ENCODE results near the gene ESCO1. TPM values are rescaled to one million over a fixed set of nuclear protein-coding genes. Genes with fewer than 3 reads are reported as not detected.
A peak's percentile ranks its signal among the peaks of the same experiment; 100 is the strongest.

ESCO1 gene
- total and polyA plus RNA-seq, 2 of the 13 experiments (the other 11 are each of a cell fraction or from before 2014, with no cell fraction given), result 6.3 to 19.4 TPM

- TF ChIP-seq, protein P1, sequence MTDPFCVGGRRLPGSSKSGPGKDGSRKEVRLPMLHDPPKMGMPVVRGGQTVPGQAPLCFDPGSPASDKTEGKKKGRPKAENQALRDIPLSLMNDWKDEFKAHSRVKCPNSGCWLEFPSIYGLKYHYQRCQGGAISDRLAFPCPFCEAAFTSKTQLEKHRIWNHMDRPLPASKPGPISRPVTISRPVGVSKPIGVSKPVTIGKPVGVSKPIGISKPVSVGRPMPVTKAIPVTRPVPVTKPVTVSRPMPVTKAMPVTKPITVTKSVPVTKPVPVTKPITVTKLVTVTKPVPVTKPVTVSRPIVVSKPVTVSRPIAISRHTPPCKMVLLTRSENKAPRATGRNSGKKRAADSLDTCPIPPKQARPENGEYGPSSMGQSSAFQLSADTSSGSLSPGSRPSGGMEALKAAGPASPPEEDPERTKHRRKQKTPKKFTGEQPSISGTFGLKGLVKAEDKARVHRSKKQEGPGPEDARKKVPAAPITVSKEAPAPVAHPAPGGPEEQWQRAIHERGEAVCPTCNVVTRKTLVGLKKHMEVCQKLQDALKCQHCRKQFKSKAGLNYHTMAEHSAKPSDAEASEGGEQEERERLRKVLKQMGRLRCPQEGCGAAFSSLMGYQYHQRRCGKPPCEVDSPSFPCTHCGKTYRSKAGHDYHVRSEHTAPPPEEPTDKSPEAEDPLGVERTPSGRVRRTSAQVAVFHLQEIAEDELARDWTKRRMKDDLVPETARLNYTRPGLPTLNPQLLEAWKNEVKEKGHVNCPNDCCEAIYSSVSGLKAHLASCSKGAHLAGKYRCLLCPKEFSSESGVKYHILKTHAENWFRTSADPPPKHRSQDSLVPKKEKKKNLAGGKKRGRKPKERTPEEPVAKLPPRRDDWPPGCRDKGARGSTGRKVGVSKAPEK (CRISPR knock-in tag; IDR thresholded peaks at IDR 0.05; ENCODE audit: borderline replicate concordance), result no peak
- TF ChIP-seq FUBP1 (CRISPR knock-in tag; IDR thresholded peaks at IDR 0.05; ENCODE audit: borderline replicate concordance), result no peak
- no peak for TF ChIP-seq TMF1 (CRISPR knock-in tag; IDR thresholded peaks at IDR 0.05; ENCODE audit: low read depth)
- TF ChIP-seq, protein P2, sequence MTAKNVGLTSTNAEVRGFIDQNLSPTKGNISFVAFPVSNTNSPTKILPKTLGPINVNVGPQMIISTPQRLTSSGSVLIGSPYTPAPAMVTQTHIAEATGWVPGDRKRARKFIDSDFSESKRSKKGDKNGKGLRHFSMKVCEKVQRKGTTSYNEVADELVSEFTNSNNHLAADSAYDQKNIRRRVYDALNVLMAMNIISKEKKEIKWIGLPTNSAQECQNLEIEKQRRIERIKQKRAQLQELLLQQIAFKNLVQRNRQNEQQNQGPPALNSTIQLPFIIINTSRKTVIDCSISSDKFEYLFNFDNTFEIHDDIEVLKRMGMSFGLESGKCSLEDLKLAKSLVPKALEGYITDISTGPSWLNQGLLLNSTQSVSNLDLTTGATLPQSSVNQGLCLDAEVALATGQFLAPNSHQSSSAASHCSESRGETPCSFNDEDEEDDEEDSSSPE (CRISPR knock-in tag; IDR thresholded peaks at IDR 0.05), result peak; percentile 62
- TF ChIP-seq ADNP (CRISPR knock-in tag; IDR thresholded peaks at IDR 0.05), result no peak
- TF ChIP-seq NR2F6 (IDR thresholded peaks at IDR 0.05), result peak; percentile 91
- TF ChIP-seq NR2F6 (CRISPR knock-in tag; IDR thresholded peaks at IDR 0.05), result peak; percentile 92
- TF ChIP-seq DR1 (CRISPR knock-in tag; IDR thresholded peaks at IDR 0.05), result no peak
- no peak for TF ChIP-seq RBAK (CRISPR knock-in tag; IDR thresholded peaks at IDR 0.05)
- TF ChIP-seq FOXP1 (IDR thresholded peaks at IDR 0.05), result no peak
- peak; percentile 68; the same call in 1 of the 2 replicates for TF ChIP-seq FOXP1 (CRISPR knock-in tag; IDR thresholded peaks at IDR 0.05)
- TF ChIP-seq MZF1 (CRISPR knock-in tag; IDR thresholded peaks at IDR 0.05; ENCODE audit: borderline replicate concordance), result no peak
- no peak for TF ChIP-seq ZNF773 (CRISPR knock-in tag; IDR thresholded peaks at IDR 0.05; ENCODE audit: borderline replicate concordance)
- TF ChIP-seq ZEB1 (IDR thresholded peaks at IDR 0.05; ENCODE audit: insufficient replicate concordance, low read depth), result no peak
- no peak for TF ChIP-seq NFKB2 (CRISPR knock-in tag; IDR thresholded peaks at IDR 0.05; ENCODE audit: borderline replicate concordance)
- no peak for TF ChIP-seq ATF6 (CRISPR knock-in tag; conservative IDR thresholded peaks at IDR 0.05)
- TF ChIP-seq ZFP91 (CRISPR knock-in tag; IDR thresholded peaks at IDR 0.05; ENCODE audit: borderline replicate concordance), result no peak; the same call in 1 of the 2 replicates
- no peak for TF ChIP-seq TIGD3 (CRISPR knock-in tag; IDR thresholded peaks at IDR 0.05; ENCODE audit: borderline replicate concordance)
- TF ChIP-seq ZNF292 (CRISPR knock-in tag; IDR thresholded peaks at IDR 0.05; ENCODE audit: borderline replicate concordance, low read depth), result no peak
These were observed 50.0 kb downstream of the ESCO1 start (continued) for GRCh38 chr18:21550510-21550970.
